ENCODE results near the gene TUBE1.

- TF ChIP-seq SNAI2 (CRISPR knock-in tag; IDR thresholded peaks at IDR 0.05) (no peak), PATZ1 (CRISPR knock-in tag; IDR thresholded peaks at IDR 0.05; ENCODE audit: borderline replicate concordance) (no peak), ZFP30 (CRISPR knock-in tag; IDR thresholded peaks at IDR 0.05) (no peak), RARB (CRISPR knock-in tag; IDR thresholded peaks at IDR 0.05) (no peak), CREB5 (CRISPR knock-in tag; IDR thresholded peaks at IDR 0.05; ENCODE audit: low read depth) (no peak), ZC3H10 (CRISPR knock-in tag; IDR thresholded peaks at IDR 0.05) (no peak), ESRRG (CRISPR knock-in tag; IDR thresholded peaks at IDR 0.05) (no peak), ZNF565 (CRISPR knock-in tag; conservative IDR thresholded peaks at IDR 0.05; ENCODE audit: low read depth) (no peak), POU6F1 (CRISPR knock-in tag; IDR thresholded peaks at IDR 0.05; ENCODE audit: borderline replicate concordance, low read depth) (no peak), TCF4 (CRISPR knock-in tag; IDR thresholded peaks at IDR 0.05; ENCODE audit: borderline replicate concordance) (no peak)
These were observed 56.2 kb downstream of the TUBE1 start for GRCh38 chr6:112030961-112031660.

Data from SK-N-SH treated with all-trans-retinoic acid at 6 μM for 48 hours (cell line).